SK-N-SH (cell line): ENCODE results near the gene RELCH. TPM values are rescaled to one million over a fixed set of nuclear protein-coding genes. Genes with fewer than 3 reads are reported as not detected.

Source experiments
- CTCF ChIA-PET: fragments of 300-600, 350-600 bp; formaldehyde crosslinking; extraction: SDS; loops from one replicate; lab custom pipeline; 2021; lab: Yijun Ruan, JAX
- POLR2A ChIA-PET: fragments of 350-600 bp; sonication (Branson Sonifier 250); formaldehyde crosslinking; extraction: SDS; loops from one replicate; lab custom pipeline; 2020; ENCODE audit warnings: antibody characterized with exemption, inconsistent platforms; lab: Yijun Ruan, JAX
- DNase-seq: peaks from one replicate; pipeline ENCODE4 v3.0.0; 2012
- H2AFZ ChIP-seq: fragments of 200-600 bp; sonication (generic); 2 replicates; pipeline ENCODE4 v1.8.1; 2016; ENCODE audit warnings: antibody characterized with exemption, mild to moderate bottlenecking, low read depth
- H3F3A ChIP-seq: fragments of 200-600 bp; sonication (generic); replicated peaks from 2 replicates; pipeline ENCODE3; 2016; ENCODE audit warnings: antibody characterized with exemption, mild to moderate bottlenecking; ENCODE audit not compliant: insufficient read depth
- H3K27ac ChIP-seq, 2 experiments: fragments of 200-500 bp in 1 of 2; fragments of 200-600 bp in 1 of 2; sonication (Bioruptor generic) in 1 of 2; sonication (generic), shearing (Covaris generic) in 1 of 2; 2 replicates each; pipeline versions ENCODE4 v1.5.1 to v1.6.1; 2014 to 2016; ENCODE audit warnings: low read depth in 2 of 2, inconsistent platforms in 1 of 2, low read length in 1 of 2, mild to moderate bottlenecking in 1 of 2, mixed read lengths in 1 of 2
- H3K27me3 ChIP-seq: fragments of 200-600 bp; sonication (generic), shearing (Covaris generic); 2 replicates; pipeline ENCODE4 v1.6.1; 2016; ENCODE audit warnings: mixed run types; ENCODE audit not compliant: insufficient read depth
- H3K36me3 ChIP-seq, 2 experiments: fragments of 200-500 bp in 1 of 2; fragments of 200-600 bp in 1 of 2; sonication (Bioruptor generic) in 1 of 2; sonication (generic) in 1 of 2; replicated peaks in 1 of 2; 2 replicates each; pipeline versions ENCODE3 to v1.5.1; 2014 to 2016; ENCODE audit warnings: low read length in 1 of 2, mild to moderate bottlenecking in 1 of 2; ENCODE audit not compliant: insufficient read depth in 2 of 2, control insufficient read depth in 1 of 2
- H3K4me1 ChIP-seq, 2 experiments: fragments of 200-500 bp in 1 of 2; fragments of 200-600 bp in 1 of 2; sonication (Bioruptor generic) in 1 of 2; sonication (generic), shearing (Covaris generic) in 1 of 2; 2 replicates each; pipeline versions ENCODE4 v1.5.1 to v1.6.1; 2014 to 2016; ENCODE audit warnings: low read depth in 1 of 2, low read length in 1 of 2, mixed run types in 1 of 2; ENCODE audit not compliant: insufficient read depth in 2 of 2, control insufficient read depth in 1 of 2
- H3K4me2 ChIP-seq: fragments of 200-600 bp; sonication (generic), shearing (Covaris generic); 2 replicates; pipeline ENCODE4 v1.6.1; 2017; ENCODE audit warnings: mixed run types
- H3K4me3 ChIP-seq, 2 experiments: fragments of 200-500 bp in 1 of 2; fragments of 200-600 bp in 1 of 2; sonication (Bioruptor generic) in 1 of 2; sonication (generic), shearing (Covaris generic) in 1 of 2; 2 replicates each; pipeline versions ENCODE4 v1.5.1 to v1.8.1; 2014 to 2016; ENCODE audit warnings: low read depth in 2 of 2, inconsistent platforms in 1 of 2, low read length in 1 of 2, mild to moderate bottlenecking in 1 of 2, mixed read lengths in 1 of 2, moderate library complexity in 1 of 2
- H3K79me2 ChIP-seq: fragments of 200-600 bp; sonication (generic); 2 replicates; pipeline ENCODE4 v1.8.1; 2017; ENCODE audit warnings: mild to moderate bottlenecking; ENCODE audit not compliant: insufficient read depth
- H3K9ac ChIP-seq: fragments of 200-600 bp; sonication (generic); 2 replicates; pipeline ENCODE4 v1.6.1; 2017; ENCODE audit warnings: mixed run types
- H3K9me2 ChIP-seq: fragments of 200-600 bp; sonication (generic); 2 replicates; pipeline ENCODE4 v1.6.1; 2017; ENCODE audit warnings: mixed run types
- H3K9me3 ChIP-seq: fragments of 200-600 bp; sonication (generic); 2 replicates; pipeline ENCODE4 v1.6.1; 2017; ENCODE audit warnings: mixed run types, mild to moderate bottlenecking, moderate library complexity
- H4K20me1 ChIP-seq: fragments of 200-600 bp; sonication (generic); 2 replicates; pipeline ENCODE4 v1.6.1; 2017; ENCODE audit warnings: mild to moderate bottlenecking, mixed run types; ENCODE audit not compliant: insufficient read depth
- CTCF ChIP-seq: fragments of 200-600 bp; sonication (generic); IDR thresholded peaks from 2 replicates; pipeline ENCODE4 v1.6.1; 2017; ENCODE audit warnings: antibody characterized with exemption, mild to moderate bottlenecking, moderate library complexity
- ELF1 ChIP-seq: IDR thresholded peaks from 2 replicates; pipeline ENCODE4 v1.4.0; 2012
- EP300 ChIP-seq, 2 experiments: IDR thresholded peaks; 2 replicates each; pipeline versions ENCODE4 v1.4.0 to v1.6.1; 2012; ENCODE audit warnings: borderline replicate concordance in 1 of 2, low read depth in 1 of 2, low read length in 1 of 2
- EZH2phosphoT487 ChIP-seq: fragments of 200-600 bp; sonication (generic); IDR thresholded peaks from 2 replicates; pipeline ENCODE4 v1.6.1; 2017; ENCODE audit warnings: low read depth, mixed run types, mild to moderate bottlenecking, antibody characterized with exemption, moderate library complexity, borderline replicate concordance
- IRF3 ChIP-seq: fragments of 150-350 bp; IDR thresholded peaks from 2 replicates; pipeline ENCODE4 v1.6.1; 2016; ENCODE audit warnings: mild to moderate bottlenecking, low read depth, low read length
- JUND ChIP-seq: IDR thresholded peaks from 2 replicates; pipeline ENCODE4 v1.4.0; 2012
- MAX ChIP-seq: IDR thresholded peaks from 2 replicates; pipeline ENCODE4 v1.4.0; 2012; ENCODE audit warnings: low read depth
- MXI1 ChIP-seq: IDR thresholded peaks from 2 replicates; pipeline ENCODE4 v1.6.1; 2012; ENCODE audit warnings: mild to moderate bottlenecking, low read depth, low read length, improper control_type of control experiment
- RAD21 ChIP-seq: IDR thresholded peaks from 2 replicates; pipeline ENCODE4 v1.6.1; 2012; ENCODE audit warnings: mild to moderate bottlenecking, low read length
- RCOR1 ChIP-seq: fragments of 150-350 bp; IDR thresholded peaks from 2 replicates; pipeline ENCODE4 v1.6.1; 2017; ENCODE audit warnings: antibody characterized with exemption, low read length
- RFX5 ChIP-seq: IDR thresholded peaks from 2 replicates; pipeline ENCODE4 v1.6.1; 2012; ENCODE audit warnings: mild to moderate bottlenecking, improper control_type of control experiment, low read length
- TAF1 ChIP-seq: IDR thresholded peaks from 2 replicates; pipeline ENCODE4 v1.6.1; 2012; ENCODE audit warnings: low read depth, mild to moderate bottlenecking, low read length, moderate library complexity, borderline replicate concordance
- TEAD4 ChIP-seq: IDR thresholded peaks from 2 replicates; pipeline ENCODE4 v1.4.0; 2012; ENCODE audit warnings: mild to moderate bottlenecking, borderline replicate concordance; ENCODE audit not compliant: insufficient read depth
- USF2 ChIP-seq: fragments of 150-350 bp; IDR thresholded peaks from 2 replicates; pipeline ENCODE4 v1.6.1; 2017; ENCODE audit warnings: antibody characterized with exemption, low read length, low read depth, borderline replicate concordance
- YY1 ChIP-seq: IDR thresholded peaks from 2 replicates; pipeline ENCODE4 v1.4.0; 2012; ENCODE audit warnings: low read depth, mild to moderate bottlenecking
- WGBS: methylation state at CpG from one replicate; pipeline ENCODE4 v1.1.6; 2017; ENCODE audit warnings: low lambda C conversion rate; 5-methylcytosine and 5-hydroxymethylcytosine counted together
- polyA plus RNA-seq, 3 experiments: library from polyadenylated mRNA; depleted of rRNA; stranded (reverse); fragments of >200 nt; gene quantifications; 2 replicates each; pipeline ENCODE4 v1.2.3, GENCODE V29; 2012
- TF ChIP-seq, protein P1 (sequence below): IDR thresholded peaks from 2 replicates; pipeline ENCODE4 v1.6.1; 2012; ENCODE audit warnings: mild to moderate bottlenecking, low read depth, low read length, moderate library complexity

RELCH gene
- polyA plus RNA-seq, 1 of the 3 experiments (the other 2 are of a cell fraction), result 7.4 TPM

GRCh38 chr18:62338446-62339105 is 151.5 kb downstream of the RELCH start:
- H3K4me2 ChIP-seq, result peak overlapping the region; percentile 72
- CTCF ChIA-PET, result no interaction called here
- 85% methylated on average over 10 of the region's 10 CpGs for WGBS

More at GRCh38 chr18:62338446-62339105, 151.5 kb downstream of the RELCH start:
- no peaks in the 10 kb centered on the region for H3K27me3 ChIP-seq
- H3K79me2 ChIP-seq, result no peaks in the 10 kb centered on the region
- H3K4me3 ChIP-seq, result no peak overlapping the region
- H2AFZ ChIP-seq, result no peak overlapping the region
- H3K36me3 ChIP-seq, result no peaks in the 10 kb centered on the region
- POLR2A ChIA-PET, result no interaction called here
- H3K9me2 ChIP-seq, result no peaks in the 10 kb centered on the region
- H3K9me3 ChIP-seq, result no peaks in the 10 kb centered on the region
- no peak overlapping the region for H3K27ac ChIP-seq
- peaks cover 9% of the 10 kb centered on the region for H3F3A ChIP-seq
- H3K9ac ChIP-seq, result no peak overlapping the region
- H3K4me1 ChIP-seq, result peaks cover 8 to 13% of the 10 kb centered on the region in 2 experiments
- no peaks in the 10 kb centered on the region for H4K20me1 ChIP-seq
- no peak for DNase-seq
- TF ChIP-seq MXI1 (no peak), USF2 (no peak), CTCF (no peak), MAX (no peak), RAD21 (no peak), YY1 (no peak), RFX5 (no peak), ELF1 (no peak), JUND (no peak), TAF1 (no peak), EZH2phosphoT487 (no peak), IRF3 (no peak), RCOR1 (no peak), TEAD4 (no peak), EP300 (IDR thresholded peaks at IDR 0.05; ENCODE audit: borderline replicate concordance in 1 of 2, low read depth in 1 of 2, low read length in 1 of 2) (no peak)
- TF ChIP-seq, protein P1, sequence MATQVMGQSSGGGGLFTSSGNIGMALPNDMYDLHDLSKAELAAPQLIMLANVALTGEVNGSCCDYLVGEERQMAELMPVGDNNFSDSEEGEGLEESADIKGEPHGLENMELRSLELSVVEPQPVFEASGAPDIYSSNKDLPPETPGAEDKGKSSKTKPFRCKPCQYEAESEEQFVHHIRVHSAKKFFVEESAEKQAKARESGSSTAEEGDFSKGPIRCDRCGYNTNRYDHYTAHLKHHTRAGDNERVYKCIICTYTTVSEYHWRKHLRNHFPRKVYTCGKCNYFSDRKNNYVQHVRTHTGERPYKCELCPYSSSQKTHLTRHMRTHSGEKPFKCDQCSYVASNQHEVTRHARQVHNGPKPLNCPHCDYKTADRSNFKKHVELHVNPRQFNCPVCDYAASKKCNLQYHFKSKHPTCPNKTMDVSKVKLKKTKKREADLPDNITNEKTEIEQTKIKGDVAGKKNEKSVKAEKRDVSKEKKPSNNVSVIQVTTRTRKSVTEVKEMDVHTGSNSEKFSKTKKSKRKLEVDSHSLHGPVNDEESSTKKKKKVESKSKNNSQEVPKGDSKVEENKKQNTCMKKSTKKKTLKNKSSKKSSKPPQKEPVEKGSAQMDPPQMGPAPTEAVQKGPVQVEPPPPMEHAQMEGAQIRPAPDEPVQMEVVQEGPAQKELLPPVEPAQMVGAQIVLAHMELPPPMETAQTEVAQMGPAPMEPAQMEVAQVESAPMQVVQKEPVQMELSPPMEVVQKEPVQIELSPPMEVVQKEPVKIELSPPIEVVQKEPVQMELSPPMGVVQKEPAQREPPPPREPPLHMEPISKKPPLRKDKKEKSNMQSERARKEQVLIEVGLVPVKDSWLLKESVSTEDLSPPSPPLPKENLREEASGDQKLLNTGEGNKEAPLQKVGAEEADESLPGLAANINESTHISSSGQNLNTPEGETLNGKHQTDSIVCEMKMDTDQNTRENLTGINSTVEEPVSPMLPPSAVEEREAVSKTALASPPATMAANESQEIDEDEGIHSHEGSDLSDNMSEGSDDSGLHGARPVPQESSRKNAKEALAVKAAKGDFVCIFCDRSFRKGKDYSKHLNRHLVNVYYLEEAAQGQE, result no peak
